Measurements from ENCODE around the gene DGKE.

The DGKE gene

GRCh38 chr17:56833809-56834379, at the start of gene DGKE, which contains the start of gene C17orf67:
TSS of gene DGKE (plus strand) at chr17:56834151. CDS start at chr17:56834796, 645 bp downstream.
TSS of gene C17orf67 (minus strand) at chr17:56833920. CDS start at chr17:56815810, 18,110 bp downstream.
- DNase-seq (ENCODE audit: low spot score) = peak; percentile 98

DNA sequence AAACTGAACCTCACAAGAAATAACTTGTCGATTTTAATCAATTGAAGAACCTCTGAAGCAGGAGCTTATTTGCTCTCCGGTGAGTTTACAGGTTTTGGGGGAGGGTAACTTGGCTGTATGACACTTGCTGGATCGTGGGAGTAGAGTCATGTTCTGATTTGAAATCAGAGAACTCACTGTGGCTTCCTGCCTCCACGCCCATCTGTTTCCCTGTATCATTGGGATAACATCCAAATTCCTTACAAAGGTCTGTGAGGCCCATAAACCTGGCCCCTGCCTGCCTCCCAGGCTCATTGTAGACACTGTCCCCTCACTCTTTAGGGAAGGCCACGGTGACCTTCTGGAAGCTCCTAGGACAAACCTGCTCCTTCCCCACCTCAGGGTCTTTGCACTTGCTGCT, 48.5 kb upstream of the DGKE start:
- DNase-seq (ENCODE audit: low spot score) = no peak

GRCh38 chr17:56785997-56786680, 47.8 kb upstream of the DGKE start:
- DNase-seq (ENCODE audit: low spot score) = no peak

DNA sequence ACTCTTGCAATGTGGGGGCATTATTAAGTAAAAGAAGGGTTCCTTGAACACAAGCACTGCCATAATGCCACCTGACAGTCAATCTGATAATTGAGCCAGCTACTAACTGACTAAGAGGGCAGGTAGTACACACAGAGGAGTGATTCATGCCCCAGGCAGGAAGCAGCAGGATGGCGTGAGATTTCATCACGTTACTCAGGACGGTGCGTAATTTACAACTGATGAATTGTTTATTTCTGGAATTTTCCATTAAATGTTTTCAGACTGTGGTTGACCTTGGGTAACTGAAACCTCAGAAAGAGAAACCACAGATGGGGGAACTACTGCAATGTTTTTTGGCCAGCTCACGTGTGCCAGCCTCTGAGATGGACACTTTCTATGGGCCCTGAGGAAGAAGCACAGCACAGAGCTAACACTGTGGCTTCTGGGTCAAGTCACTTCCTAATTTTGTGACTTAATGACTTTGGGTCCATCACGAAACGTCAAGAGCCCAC, 46.9 kb upstream of the DGKE start:
- DNase-seq (ENCODE audit: low spot score) = peak; percentile 50

- DNase-seq (ENCODE audit: low spot score) = no peak
These were observed 41.7 kb upstream of the DGKE start for GRCh38 chr17:56792267-56792666.

DNA sequence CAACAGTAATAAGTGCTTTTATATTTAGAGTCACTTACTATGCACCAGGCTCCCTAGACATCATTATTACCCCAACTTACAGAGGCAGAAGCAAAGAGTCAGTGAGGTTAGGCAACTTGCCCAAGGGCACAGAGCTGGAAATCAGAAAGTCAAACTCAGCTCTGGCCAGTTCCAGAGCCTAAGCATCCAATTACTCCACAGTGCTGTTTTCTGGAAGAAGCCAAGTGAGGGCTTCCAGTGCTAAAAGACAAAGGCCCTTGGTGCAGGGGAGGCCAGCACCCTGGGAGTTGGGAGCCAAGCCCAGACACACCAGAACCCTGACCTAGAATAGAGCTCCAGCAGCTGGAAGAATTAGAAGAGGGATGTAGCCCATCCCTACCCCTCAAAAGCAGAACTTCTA, 40.4 kb upstream of the DGKE start:
- DNase-seq (ENCODE audit: low spot score) = no peak

DNA sequence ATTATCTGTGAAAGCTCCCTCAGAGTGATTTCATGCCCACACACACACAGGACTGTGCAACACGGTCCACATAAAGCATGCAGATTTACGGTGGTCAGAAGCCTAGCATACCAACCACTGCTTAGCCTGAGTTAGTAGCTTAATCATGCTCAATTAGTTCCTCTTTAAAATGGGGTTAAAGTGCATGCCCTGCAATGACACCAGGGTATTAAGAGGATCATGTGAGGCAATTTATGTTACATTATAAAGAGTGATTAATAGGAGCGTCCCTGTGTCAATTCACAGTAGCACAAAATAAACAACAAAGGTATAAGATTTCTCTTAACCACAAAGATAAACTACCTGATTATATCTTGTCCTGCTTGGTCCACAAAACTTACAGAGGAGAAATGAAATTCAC, 40.0 kb upstream of the DGKE start:
- no peak for DNase-seq (ENCODE audit: low spot score)

DNA sequence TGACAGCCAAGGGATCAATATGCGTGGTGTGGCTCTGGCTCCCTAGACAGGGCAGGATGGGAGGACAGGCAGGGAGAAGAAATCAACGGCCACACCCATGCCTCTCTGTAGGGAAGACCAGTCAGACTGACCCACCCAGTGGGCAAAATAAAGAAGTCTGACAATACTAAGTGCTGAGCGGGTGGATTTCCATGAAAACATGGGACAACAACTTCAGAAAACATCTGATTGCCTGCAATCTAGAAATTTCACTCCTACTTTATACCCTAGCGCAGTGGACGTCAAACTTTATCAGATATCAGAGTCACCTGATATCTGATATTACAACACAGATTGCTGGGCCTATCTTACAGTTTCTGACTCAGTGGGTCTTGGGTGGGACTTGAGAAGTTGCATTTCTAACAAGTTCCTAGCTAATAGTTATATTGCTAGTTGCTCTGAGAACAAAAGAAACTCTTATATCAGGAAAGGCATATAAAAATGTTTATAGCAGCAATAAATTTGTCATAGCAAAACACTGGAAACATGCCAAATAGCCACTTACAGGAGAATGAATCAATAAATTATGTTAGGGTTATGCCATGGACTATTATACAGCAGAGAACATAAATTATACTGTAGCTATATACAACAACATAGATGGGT, 38.6 kb upstream of the DGKE start:
- no peak for DNase-seq (ENCODE audit: low spot score)

DNA sequence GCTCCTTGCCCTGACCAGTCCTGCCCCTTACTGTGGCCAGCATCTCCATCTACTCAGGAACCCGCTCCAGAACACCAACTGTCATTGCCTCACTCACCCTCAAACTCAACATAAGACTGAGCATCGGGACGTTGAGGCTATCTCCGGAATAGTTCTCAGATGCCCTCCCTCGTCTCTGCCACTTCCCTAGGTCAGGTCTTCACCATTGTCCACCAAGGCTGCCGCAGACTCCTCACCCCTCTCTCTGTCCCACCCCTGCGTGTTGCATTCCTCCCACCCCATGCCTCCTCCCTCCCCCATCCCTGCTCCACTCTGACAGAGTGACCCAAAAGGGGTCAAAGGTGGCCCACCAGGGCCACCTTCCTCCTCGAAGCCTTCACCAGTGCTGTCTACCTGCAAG, 37.4 kb upstream of the DGKE start:
- DNase-seq (ENCODE audit: low spot score) = no peak

- DNase-seq (ENCODE audit: low spot score) = no peak
These were observed 35.0 kb upstream of the DGKE start for GRCh38 chr17:56798916-56799315.

DNA sequence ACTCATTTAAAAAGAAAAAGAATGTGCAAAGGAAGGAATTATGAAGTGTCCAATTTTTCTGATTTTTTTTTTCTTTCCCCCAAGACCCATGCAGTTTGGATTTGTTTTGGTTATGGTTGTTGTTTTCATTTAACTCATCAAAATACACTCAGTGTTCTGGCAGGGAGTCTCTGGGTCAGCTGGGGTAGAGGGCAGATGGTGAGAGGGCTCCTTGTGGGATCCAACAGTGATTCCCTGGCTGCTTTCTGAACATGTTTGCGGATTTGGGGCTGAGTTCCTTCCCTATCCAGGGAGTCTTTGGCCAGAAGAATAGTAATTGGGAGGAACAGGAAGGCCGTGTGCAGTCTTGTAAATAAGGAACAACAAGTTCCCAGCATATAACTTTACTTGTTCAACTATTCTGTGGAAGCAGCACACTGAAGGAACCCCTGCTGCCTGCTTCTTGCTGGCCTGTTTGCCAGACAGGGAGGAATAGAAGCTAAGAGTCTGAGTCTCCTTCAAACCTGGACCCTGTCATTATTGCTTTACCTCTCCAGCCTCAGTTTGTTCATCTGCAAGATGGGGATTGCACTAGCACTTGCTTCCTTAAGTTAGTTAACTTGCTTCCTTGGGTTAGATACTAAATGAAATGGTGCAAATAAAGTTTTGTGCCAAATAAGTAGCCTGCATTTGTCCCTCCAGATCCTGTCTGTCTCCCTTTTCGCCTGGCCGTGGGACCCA, 32.3 kb upstream of the DGKE start:
- no peak for DNase-seq (ENCODE audit: low spot score)

GRCh38 chr17:56803071-56803470, 30.9 kb upstream of the DGKE start:
- no peak for DNase-seq (ENCODE audit: low spot score)

DNA sequence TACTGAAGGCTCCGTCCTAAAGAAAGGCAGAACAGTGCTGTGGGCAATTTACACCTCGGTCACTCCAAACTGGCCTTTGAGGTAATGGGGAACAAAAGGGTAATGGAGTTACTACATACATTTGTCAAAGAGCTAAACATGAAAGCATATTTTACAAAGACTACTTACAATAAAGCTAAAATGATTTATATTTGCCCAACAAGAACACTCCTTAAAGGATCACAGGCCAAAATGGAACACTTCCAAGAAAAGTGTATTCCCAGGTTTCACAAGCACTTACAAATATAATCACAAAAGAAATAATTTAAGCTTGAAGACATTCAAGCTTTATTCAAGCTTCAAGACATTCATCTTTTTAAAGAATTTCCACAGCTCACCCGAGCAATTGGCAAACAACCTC, 29.5 kb upstream of the DGKE start:
- DNase-seq (ENCODE audit: low spot score) = no peak

DNA sequence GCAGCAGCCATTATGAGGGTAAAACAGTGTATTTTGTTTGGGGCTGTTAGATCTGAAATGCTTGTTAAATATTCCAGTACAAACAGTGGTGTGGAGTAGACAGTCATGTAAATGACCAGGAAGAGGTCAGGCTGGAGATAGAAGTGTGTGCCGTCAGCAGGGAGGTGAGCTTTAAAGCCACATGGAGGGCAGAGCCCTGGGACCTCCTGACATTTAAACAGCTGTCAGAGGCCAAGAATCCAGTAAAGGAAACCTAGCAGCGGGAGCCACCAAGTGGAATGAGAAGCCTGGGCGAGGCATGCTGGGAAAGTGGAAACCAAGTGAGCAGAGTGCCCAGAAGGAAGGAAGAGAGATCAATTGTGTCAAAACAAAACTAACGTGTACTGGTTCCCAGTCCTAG, 27.0 kb upstream of the DGKE start:
- DNase-seq (ENCODE audit: low spot score) = no peak

DNA sequence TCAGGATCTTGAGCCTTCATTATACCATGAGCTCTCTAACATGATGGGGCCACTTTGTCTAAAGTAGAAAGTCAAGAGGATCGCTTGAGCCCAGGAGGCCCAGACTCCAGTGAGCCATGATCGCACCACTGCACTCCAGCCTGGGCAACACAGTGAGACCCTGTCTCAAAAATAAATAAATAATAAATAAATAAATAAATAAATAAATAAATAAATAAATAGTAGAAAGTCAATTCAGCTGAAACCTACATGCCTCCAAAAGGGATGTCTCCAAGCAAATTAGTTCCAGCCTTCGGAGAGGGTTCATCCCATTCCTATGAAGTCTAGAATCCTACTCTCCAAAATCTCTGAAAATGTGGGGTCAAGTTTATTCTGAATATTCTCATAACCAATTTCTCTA, 26.2 kb upstream of the DGKE start:
- DNase-seq (ENCODE audit: low spot score) = no peak

GRCh38 chr17:56808503-56808902, 25.4 kb upstream of the DGKE start:
- no peak for DNase-seq (ENCODE audit: low spot score)

DNA sequence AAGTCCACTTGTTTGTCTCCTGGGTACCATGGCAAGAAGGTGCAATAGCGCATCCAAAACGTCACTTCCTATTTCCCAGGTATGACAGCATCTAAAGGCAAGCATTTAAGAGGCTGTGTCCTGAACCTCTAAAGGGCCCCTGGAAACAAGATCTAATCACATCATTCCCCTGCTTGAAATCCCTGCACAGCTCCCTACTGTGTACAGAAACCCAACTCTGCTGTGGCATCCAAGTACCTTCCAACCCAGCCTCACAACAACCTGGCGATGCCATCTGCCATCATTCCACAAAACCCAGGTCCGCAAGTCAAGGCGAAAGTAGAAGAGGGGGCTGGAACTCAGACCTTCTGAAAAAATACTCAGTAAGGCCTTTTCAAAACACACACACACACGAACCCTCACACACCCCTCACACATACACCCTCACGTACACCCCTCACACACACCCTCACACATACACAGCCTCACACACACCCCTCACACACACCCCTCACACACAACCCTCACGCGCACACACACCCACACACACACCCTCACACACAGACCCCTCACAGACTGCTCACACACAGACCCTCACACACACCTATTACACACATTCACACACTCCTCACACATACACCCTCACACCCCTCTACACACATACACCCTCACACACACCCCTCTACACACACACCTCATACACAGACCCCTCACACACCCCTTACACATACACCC, 24.7 kb upstream of the DGKE start:
- DNase-seq (ENCODE audit: low spot score) = no peak

DNA sequence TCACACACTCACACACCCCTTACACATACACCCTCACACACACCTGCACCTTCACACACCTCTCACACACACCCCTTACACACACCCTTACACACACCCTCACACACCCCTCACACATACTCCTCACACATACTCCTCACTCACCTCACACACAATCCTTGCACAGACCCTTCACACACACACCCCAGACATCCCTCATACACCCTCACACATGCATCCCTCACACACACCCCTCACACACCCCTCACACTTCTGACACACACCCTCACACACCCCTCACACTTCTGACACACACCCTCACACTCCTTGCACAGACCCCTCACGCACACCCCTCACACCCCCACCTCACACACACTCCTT, 24.2 kb upstream of the DGKE start:
- DNase-seq (ENCODE audit: low spot score) = no peak

DNA sequence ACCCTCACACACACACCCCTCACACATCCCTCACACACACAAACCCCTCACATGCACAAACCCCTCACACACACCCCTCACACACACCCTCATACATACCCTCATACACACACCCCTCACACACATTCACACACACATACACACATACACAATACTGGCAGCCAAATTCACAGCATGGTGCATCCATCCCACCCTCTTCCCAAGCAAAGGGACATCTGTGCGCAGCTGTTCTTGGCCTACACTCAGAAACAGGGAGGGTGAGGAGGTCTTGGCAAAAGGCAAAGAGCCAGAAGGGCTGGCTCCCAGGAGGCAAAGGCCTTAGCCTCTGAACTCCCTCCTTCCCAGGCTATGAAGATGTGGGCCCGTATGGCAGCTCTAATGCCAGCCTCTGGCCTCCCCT, 23.6 kb upstream of the DGKE start:
- no peak for DNase-seq (ENCODE audit: low spot score)

DNA sequence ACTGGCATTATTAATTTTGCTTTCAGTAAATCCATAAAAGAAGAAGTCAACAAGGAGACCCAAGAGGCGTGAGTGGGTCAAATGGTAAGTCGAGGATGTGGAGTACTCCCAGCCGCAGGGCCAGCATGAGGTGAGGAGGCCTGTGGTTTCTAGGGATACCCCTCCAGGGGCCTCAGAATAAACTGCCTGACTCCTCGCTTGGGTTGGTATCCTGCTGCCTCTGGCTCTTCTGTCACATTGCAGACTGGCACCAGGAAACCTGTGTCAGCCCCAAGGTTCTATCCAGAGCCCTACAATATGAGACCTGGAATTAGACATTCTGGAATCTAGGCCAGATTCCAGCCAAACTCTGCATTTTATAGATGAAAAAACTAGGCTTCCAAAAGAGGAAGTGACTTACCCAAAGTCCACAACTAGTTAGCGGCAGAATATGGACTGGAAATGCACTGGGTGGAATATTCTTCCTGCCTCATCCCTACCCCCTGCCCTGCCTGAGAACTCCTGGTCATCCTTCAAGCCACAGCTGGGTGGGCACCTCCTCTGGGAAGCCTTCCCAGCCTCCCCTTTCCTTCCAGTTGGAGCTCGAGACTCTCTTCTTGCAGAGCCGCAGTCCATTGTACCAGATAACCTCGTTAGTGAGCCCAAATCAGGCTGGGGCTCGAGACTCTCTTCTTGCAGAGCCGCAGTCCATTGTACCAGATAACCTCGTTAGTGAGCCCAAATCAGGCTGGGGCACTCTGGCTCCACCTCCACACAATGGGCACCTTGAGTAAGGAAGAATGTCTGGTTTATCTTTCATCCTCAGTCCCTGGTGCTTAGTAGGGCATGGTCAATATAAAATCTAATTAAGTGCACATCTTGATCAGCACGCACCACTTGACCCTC, 22.8 kb upstream of the DGKE start:
- DNase-seq (ENCODE audit: low spot score) = no peak

DNA sequence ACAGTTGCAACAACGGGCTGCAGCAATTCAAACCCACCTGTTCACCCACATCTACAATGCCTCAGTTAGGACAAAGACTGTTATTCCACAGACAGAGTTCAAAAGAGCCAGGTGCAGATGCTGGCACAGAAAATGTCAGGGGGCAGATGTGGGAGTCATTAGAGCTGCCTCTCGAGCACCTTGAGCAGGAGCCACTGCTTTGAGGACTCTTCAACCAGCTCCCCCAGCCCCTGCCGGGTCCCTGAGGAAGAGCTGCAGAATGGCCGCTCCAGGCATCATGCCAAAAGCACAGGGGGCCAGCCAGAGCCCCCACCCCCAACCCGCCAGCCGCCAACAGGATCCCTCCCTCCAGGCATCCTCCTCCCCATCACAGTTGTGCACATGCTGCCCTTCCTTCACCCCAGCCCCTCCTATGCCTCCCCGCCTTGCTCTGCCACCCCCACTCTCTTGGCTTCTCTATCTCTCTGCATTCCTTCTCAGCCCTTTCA, 21.0 kb upstream of the DGKE start:
- no peak for DNase-seq (ENCODE audit: low spot score)
